Cardiac fibroblast (primary cell): ENCODE results near the gene NUMBL.
A peak's percentile ranks its signal among the peaks of the same experiment; 100 is the strongest.
"Not testable (repeated sequence)": the region's sequence is repeated elsewhere in the genome, so short reads cannot be mapped to it uniquely, and the experiment has no call there.

ENCODE experiments used
- DNase-seq, 2 donors: peaks; one replicate each; pipeline versions ENCODE4 v3.0.0 to v3.0.0-alpha.2; 2010; ENCODE audit warnings: low read depth in 2 of 2
- H3K4me3 ChIP-seq, 2 donors: replicated peaks in 1 of 2; 1 replicate in 1 of 2; 2 replicates in 1 of 2; pipeline ENCODE4 v1.5.1; 2011; ENCODE audit warnings: low read depth in 2 of 2, low read length in 2 of 2, mild to moderate bottlenecking in 2 of 2, moderate library complexity in 1 of 2
- CTCF ChIP-seq: IDR thresholded peaks from one replicate; pipeline ENCODE4 v1.5.1; 2011; ENCODE audit warnings: low read depth, mild to moderate bottlenecking, low read length, inconsistent platforms

Gene NUMBL

DNA sequence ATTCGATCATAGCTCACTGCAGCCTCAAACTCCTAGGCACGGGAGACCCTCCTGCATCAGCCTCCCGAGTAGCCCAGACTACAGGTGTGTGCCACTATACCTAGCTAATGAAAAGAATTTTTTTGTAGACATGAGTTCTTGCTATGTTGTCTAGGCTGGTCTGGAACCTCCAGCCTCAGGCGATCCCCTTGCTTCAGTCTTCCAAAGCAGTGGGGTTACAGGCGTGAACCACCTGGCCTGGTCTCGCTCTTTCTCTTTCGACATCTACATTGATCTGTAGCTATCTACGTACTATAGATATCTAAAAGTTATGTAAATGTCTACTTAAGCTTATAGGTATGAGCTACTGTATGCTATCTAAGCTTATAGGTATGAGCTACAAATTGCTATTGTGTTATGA, 32.4 kb downstream of the NUMBL start:
- no peak overlapping the region for H3K4me3 ChIP-seq
- no peak for DNase-seq
- no peak for TF ChIP-seq CTCF

- H3K4me3 ChIP-seq, DNase-seq: not testable (repeated sequence)
Measured at GRCh38 chr19:40655684-40656083, 34.8 kb downstream of the NUMBL start.

DNA sequence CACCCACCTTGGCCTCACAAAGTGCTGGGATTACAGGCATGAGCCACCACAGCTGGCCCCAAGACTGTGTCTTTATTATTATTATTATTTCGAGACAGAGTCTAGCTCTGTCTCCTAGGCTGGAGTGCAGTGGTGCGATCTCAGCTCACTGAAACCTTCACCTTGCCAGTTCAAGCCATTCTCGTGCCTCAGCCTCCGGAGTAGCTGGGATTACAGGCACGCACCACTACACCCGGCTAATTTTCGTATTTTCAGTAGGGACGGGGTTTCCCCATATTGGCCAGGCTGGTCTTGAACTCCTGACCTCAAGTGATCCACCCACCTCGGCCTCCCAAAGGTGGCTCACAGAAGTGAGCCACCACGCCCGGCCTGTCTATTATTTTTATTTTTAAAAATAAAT, 38.1 kb downstream of the NUMBL start:
- H3K4me3 ChIP-seq, DNase-seq: not testable (repeated sequence)

- H3K4me3 ChIP-seq, result no peak overlapping the region
- TF ChIP-seq CTCF, result no peak
- peak; percentile 83 to 92 for DNase-seq
Measured at GRCh38 chr19:40650749-40651305, 39.6 kb downstream of the NUMBL start.

DNA sequence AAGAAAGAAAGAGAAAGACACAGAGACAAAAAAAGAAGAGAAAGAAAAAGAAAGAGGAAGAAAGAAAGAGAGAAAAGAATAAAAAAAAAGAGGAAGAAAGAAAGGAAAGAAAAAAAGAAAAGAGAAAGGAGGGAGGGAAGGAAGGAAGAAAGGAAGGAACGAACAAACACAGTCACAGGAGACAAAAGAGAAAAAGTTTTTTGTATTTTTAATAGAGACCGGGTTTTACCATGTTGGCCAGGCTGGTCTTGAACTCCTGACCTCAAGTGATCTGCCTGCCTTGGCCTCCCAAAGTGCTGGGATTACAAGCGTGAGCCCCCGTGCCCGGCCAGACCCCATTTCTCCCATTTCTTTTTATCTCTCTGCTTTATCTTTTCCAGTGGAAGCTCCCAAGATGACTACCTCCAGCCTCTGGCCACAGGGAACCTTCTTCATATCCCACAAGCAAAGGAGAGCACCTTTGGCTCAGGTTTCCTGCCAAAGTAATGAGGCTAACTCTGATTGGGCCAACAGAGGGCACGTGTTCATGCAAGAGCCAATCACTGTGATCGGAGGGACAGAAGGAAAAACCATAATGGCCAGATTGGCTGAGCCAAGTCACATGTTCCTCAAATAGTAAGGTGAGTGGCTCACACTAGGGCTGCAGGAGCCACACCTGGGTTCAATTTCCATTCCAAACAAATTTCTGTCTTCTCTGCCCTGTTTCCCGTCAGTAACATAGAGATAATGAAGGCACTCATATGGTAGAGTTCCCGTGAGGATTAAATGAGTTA, 40.4 kb downstream of the NUMBL start:
- not testable (repeated sequence) for H3K4me3 ChIP-seq
- DNase-seq, result peak in 1 of 2 donors; percentile 23

DNA sequence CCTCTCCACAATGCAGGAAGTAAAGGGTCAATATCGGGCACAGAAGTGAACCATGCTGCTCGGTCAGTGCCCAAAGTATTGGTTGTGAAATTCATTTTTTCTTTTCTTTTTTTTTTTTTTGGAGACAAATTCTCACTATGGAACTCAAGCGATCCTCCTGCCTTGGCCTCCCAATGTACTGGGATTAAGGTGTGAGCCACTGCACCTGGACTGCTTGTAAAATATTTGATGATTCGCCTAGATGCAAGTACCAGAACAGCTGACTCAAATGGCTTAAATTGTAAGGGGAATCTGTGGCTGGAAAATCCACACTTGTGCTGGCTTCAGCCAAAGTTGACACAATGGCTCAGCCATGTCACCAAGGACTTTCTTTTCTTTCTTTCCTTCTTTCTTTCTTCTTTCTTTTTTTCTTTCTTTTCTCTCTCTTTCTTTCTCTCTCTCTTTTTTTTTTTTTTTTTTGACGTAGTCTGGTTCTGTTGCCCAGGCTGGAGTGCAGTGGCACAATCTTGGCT, 43.7 kb downstream of the NUMBL start:
- peak in 1 of 2 donors; percentile 38 for DNase-seq
- H3K4me3 ChIP-seq, result no peak overlapping the region
- TF ChIP-seq CTCF, result no peak

DNA sequence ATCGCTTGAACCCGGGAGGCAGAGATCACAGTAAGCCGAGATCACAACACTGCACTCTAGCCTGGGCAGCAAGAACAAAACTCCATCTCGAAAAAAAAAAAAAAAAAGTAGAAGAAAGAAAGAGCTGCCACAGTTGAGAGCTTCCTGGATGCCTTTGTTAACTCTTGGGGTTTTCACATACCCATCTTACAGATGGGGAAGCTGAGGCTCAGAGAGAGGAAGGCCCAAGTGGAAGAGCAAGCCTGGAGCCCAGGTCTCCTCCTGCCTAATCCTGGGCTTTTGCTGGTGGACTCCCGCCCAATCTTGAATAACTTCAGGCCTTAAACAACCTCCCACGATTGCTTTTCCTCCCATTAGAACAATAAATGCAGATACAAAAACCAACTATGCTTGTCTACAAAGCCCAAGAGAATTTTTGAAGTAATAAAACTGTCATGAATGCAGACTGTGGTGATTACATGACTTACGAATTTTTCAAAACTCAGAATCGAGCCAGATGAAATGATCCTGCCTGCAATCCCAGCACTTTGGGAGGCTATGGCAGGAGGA, 47.6 kb downstream of the NUMBL start:
- no peak overlapping the region for H3K4me3 ChIP-seq
- DNase-seq, result peak in 1 of 2 donors; percentile 29
- TF ChIP-seq CTCF, result no peak

DNA sequence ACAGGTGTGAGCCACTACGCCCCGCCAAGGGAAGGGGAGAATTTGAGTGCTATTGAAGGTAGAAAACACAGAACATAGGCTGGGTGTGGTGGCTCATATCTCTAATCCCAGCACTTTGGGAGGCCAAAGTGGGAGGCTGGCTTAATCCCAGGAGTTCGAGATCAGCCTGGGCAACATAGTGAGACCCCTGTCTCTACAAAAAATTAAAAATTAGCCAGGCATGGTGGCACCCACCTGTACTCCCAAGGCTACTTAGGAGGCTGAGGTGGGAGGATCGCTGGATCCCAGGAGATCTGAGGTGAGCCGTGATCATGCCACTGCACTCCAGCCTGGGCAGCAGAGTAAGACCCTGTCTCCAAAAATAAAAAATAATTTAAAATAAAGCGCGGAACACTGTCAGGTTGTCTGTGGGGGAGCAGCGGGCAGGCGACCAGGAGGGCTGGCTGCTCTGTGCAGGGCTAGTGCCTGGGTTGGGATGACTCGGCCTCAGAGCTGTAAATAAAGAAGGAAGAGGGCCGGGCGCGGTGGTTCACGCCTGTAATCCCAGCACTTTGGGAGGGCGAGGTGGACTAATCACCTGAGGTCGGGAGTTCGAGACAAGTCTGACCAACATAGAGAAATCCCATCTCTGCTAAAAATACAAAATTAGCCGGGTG, 48.3 kb downstream of the NUMBL start:
- no peak for TF ChIP-seq CTCF
- no peak for DNase-seq

More for the DNA sequence above, 48.3 kb downstream of the NUMBL start:
- H3K4me3 ChIP-seq, result no peak overlapping the region
